HG03103 (cell line): ENCODE results near the gene RLN3.
"Not testable (repeated sequence)": the region's sequence is repeated elsewhere in the genome, so short reads cannot be mapped to it uniquely, and the experiment has no call there.

Experiments
- ATAC-seq: cut with Tn5 transposase; IDR thresholded peaks from one replicate; pipeline ENCODE4 v1.9.1; 2021; ENCODE audit warnings: low read depth; ENCODE audit not compliant: unreplicated experiment

Gene RLN3

DNA sequence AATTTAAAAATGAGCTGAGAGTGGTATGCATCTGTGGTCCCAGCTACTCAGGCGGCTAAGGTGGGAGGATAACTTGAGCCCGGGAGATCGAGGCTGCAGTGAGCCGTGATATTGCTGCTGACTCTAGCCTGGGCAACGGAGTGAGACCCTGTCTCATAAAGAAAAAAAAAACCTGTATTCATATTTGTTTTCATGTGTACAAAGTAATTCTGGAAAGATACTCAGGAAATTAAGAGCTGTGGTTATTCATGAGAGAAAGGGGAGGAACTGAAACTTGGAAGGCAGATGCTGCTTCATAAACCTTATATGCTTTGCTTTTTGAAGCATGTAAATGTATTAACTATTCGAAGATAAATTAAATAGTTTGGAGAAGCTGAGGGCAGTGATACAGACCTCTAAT, 8.8 kb upstream of the RLN3 start:
- ATAC-seq = no peak

DNA sequence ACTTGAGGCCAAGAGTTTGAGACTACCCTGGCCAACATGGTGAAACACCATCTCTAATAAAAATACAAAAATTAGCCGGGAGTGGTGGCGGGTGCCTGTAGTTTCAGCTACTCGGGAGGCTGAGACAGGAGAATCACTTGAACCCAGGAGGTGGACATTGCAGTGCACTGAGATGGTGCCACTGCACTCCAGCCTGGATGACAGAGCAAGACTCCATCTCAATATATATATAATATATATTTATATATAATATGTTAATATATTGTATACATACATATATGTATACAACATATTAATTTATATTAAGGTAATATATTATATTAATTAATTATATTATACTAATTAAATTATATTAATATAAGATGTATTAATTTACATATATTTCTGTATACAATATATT, 8.2 kb upstream of the RLN3 start:
- not testable (repeated sequence) for ATAC-seq

DNA sequence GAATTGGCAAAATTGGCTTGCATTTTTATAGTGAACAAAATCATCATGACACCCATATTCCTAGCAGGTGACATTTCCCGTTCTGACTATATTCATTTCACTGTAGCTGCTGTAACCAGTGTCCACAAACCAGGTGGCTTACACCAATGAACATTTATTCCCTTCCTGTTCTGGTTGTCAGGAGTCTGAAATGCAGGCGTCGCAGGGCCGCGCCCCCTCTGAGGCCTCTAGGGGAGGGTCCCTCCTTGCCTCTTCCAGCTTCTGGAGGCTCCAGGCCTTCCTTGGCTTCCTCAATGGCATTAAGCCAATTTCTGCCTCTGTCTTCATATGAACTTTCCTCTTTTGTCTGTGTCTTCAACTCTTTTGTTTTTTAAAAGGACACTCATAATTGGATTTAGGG, 6.5 kb upstream of the RLN3 start:
- no peak for ATAC-seq

DNA sequence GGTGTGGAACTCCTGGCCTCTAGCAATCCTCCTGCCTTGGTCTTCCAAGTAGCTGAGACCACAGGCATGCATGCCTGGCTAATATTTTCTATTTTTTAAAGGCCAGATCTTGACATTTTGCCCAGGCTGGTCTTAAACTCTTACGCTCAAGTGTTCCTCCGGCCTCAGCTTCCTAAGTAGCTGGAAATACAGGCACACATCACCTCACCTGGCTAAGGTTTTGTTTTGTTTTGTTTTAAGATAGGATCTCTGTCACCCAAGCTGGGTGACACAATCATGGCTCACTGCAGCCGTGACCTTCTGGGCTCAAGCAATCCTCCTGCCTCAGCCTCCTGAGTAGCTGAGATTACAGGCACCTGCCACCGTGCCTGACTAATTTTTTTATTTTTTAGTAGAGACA, 5.5 kb upstream of the RLN3 start:
- no peak for ATAC-seq

DNA sequence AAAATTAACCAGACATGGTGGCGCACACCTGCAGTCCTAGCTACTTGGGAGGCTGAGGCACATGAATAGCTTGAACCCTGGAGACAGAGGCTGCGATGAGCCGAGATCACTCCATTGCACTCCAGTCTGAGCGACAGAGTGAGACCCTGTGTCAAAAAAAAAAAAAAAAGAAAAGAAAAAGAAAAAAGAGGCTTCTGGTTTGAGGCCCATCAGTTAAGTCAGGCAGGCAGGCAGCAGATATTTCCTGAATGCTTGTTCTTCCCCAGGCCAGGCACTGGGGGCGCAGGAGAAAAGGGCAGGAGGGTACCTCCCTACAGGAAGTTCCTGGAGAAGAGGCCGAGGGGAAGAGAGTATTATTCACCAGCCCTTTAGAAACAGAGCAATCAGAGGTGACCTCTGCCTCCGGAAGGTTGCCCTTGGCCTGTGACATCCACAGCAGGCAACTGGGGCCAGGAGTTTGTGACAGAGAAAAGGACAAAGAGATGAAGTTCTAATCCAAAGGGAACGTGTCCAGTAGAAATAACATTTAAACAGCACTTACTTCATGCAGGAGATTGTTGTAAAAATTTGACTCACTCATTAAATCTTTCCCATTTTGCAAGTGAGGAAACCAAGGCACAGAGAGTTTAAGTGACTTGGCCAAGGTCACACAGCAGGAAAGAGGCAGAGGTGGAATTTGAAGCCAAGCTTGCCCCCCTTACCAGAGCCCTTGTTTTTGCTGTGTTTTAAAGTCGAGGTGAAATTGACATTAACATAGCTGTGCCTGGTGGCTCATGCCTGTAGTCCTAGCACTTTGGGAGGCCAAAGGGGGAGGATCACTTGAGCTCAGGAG, 4.3 kb upstream of the RLN3 start:
- no peak for ATAC-seq

DNA sequence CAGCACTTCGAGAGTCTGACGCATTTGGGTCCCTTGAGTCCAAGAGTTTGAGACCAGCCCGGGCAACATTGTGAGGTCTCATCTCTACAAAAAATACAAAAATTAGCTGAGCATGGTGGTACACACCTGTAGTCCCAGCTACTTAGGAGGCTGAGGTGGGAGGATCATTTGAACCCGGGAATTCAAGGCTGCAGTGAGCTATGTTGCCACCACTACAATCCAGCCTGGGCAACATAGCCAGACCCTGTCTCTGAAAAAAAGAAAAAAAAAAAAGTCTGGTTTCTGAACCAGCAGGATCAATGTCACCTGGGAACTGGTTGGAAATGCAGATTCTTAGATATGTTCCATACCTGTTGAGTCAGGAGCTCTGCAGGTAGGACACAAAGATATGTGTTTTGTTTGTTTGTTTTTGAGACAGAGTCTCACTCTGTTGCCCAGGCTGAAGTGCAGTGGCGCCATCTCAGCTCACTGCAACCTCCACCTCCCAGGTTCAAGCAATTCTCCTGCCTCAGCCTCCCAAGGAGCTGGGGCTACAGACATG, 1.2 kb upstream of the RLN3 start:
- ATAC-seq = not testable (repeated sequence)

DNA sequence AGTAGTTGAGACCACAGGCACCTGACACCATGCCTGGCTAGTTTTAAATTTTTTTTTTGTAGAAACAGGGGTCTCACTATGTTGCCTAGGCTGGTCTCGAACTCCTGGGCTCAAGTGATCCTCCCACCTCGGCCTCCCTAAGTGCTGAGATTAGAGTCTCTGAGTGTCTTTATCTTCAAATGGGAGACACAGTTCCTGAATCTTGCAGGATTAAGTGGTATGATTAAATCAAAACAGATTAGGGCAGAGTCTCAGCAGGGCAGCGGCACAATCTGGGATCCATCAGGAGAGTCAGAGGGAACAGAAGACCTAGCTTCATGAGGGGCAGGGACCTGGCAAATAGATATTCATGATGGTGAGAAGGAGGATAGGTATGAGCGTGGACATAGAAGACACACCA, 953 bp downstream of the RLN3 start:
- no peak for ATAC-seq

DNA sequence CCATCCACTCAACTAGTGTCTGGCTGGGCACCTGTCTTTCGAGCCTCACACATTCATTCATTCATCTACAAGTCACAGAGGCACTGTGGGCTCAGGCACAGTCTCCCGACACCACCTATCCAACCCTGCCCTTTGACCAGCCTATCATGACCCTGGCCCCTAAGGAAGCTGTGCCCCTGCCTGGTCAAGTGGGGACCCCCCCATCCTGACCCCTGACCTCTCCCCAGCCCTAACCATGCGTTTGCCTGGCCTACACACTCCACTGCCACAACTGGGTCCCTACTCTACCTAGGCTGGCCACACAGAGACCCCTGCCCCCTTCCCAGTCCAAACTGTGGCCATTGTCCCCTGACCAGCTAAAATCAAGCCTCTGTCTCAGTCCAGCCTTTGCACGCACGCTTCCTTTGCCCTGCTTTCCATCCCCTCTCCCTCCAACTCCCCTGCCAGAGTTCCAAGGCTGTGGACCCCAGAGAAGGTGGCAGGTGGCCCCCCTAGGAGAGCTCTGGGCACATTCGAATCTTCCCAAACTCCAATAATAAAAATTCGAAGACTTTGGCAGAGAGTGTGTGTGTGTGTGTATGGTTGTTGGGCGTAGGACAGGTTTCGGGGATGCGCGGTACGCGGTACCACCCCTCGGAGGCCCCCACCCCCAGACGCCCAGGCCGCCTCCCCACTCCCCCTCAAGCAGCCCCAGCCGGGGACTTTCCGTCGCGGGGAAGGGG, 3.2 kb downstream of the RLN3 start:
- no peak for ATAC-seq

DNA sequence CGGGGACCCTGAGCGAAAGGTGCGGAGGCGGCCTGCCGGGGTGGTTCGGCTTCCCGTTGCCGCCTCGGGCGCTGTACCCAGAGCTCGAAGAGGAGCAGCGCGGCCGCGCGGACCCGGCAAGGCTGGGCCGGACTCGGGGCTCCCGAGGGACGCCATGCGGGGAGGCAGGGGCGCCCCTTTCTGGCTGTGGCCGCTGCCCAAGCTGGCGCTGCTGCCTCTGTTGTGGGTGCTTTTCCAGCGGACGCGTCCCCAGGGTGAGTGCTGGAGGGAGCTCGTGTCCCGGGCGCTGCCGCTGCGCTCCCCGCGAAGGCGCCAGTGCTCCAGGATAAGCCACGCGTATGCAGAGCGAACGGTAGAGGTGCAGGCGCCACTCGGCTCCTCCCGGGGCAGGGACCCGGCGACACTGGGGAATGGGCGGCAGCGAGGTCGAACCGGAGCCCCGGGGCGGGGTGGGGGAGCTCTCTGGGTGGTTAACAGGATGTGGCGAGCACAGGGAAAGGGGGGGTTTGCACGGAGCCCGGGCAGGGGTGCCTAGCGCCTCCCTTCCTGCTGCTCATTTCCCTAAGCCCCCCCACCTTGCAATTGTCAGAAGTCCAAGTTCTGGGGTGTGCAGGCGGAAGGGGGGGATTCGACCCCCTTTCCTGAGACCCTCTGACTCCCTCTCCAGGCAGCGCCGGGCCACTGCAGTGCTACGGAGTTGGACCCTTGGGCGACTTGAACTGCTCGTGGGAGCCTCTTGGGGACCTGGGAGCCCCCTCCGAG, 4.0 kb downstream of the RLN3 start, which contains the start of gene IL27RA:
IL27RA (plus strand) TSS at position 44 of the 762 bp plus-strand sequence; CDS start at position 155, 111 bp downstream.
- ATAC-seq = no peak

DNA sequence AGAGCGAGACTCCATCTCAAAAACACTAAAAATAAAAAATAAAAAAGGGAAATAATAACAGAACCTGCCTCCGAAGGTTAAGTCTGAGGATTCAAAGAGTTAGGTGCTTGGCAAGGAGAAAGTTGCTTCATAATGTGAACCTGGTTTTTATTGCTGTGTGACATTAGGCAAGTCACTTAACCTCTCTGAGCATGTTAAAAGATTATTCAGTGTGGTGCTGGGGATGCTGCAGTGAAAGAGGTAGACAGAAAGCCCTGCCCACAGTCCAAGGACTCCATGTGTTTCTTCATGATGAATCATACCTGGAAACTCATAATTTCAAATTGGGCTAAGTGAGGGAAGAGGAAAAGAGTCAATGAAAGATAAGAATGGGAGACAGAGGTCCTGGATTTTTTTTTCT, 6.0 kb downstream of the RLN3 start:
- ATAC-seq = no peak

DNA sequence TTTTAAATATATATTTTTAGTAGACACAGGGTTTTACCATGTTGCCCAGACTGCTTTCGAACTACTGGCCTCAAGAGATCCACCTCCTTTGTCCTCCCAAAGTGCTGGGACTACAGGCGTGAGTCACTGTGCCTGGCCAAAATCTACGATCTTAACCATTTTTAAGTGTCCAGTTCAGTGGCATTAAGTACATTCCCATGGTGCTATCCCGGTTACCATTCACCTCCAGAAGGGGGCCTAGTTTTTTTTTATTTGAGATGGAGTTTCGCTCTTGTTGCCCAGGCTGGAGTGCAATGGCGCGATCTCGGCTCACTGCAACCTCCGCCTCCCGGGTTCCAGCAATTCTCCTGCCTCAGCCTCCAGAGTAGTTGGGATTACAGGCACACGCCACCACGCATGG, 7.2 kb downstream of the RLN3 start:
- ATAC-seq = not testable (repeated sequence)

DNA sequence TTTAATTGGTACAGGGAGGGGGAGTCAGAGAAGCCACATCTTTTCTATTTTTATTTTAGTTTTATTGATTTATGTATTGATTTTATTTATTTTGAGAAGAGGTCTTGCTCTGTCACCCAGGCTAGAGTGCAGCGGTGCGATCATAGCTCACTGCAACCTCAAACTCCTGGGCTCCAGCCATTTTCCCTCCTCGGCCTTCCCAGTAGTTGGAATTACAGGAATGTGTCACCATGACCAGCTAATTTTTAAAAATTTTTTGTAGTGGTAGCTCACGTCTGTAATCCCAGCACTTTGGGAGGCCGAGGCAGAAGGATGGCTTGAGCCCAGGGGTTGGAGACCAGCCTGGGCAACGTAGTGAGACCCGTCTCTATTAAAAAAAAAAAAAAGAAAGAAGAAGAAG, 7.8 kb downstream of the RLN3 start:
- ATAC-seq = no peak

DNA sequence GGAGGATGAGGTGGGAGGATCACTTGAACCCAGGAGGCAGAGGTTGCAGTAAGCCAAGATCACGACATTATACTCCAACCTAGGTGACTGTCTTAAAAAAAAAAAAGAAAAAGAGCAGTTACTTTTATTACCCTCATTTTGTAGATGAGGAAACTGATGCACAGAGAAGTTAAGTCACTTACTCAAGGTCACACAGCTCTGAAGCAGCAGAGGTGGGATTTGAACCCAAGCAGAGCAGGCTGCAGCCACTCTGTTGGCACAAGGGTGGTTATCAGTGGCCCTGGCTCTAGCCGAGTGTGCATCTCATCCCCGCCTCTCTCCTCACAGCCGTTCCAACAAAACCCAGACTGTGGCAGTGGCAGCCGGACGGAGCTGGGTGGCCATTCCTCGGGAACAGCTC, 11.2 kb downstream of the RLN3 start:
- no peak for ATAC-seq

DNA sequence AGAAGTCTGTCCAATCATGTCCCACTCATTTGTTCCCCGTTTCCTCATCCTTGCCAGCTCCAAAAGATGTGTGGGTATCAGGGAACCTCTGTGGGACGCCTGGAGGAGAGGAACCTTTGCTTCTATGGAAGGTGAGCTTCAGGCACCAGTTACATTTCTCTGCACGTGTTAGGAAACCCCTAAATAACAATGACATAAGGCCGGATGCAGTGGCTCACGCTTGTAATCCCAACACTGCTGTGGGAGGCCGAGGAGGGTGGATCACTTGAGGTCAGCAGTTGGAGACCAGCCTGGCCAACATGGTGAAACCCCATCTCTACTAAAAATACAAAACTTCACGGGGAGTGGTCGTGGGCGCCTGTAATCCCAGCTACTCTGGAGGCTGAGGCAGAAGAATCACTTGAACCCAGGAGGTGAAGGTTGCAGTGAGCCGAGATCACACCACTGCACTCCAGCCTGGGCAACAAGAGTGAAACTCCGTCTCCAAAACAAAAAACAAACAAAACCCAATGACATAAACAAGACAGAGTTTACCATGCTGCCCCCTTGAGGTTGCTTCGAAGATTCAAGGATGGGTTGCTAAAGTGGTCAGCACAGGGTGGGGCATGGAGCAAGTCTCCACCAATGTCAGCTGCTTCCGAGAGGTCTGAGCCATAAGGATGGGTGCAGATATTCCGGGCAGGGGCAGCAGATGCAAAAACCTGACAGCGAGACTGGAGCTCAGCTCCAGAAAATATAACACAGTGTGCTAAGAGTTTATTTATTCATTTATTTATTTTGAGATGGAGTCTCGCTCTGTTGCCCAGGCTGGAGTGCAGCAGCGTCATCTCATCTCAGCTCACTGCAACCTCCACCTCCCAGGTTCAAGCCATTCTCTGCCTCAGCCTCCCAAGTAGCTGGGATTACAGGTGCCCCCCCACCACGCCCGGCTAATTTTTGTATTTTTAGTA, 15.0 kb downstream of the RLN3 start:
- ATAC-seq = not testable (repeated sequence)

DNA sequence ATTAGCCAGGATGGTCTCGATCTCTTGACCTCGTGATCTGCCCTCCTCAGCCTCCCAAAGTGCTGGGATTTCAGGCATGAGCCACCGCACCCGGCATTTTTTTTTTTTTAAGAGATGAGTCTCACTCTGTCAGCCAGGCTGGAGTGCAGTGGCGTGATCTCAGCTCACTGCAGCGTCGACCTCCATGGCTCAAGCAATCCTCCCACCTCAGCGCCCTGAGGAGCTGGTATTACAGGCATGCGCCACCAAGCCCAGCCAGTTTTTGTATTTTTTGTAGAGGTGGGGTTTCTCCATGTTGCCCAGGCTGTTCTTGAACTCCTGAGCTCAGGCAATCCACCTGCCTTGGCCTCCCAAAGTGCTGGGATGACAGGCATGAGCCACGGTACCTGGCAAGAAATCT, 19.9 kb downstream of the RLN3 start:
- ATAC-seq = not testable (repeated sequence)

DNA sequence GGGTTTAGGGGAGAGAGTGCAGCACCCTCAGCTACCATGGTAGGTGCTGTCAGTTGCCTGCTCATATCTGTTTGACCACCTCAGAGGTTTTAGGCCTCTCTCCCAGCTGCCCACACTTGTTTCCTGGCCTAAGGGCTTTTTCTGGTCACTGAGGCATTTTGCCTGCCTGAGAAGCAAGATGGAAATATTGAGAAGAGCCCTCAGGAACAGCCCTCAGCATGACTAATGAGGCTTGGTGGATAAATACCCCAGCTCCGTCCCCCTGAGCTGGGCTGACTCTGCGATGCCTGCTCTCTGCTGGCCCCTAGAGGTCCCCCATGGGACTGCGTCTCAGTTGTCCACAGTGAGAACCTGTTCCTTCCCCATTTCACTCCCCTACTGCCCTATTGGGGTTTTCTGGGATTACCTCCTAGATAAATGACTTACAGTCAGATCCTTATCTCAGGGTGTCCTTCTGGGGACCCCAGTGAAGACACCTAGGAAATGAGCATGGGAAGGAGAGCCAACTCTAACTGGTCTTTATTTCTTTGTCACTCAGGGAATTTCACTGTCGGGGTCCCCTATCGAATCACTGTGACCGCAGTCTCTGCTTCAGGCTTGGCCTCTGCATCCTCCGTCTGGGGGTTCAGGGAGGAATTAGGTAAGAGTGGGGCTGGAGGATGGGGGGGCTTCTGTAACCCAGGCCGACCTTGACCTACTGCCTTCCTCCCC, 20.6 kb downstream of the RLN3 start:
- no peak for ATAC-seq

DNA sequence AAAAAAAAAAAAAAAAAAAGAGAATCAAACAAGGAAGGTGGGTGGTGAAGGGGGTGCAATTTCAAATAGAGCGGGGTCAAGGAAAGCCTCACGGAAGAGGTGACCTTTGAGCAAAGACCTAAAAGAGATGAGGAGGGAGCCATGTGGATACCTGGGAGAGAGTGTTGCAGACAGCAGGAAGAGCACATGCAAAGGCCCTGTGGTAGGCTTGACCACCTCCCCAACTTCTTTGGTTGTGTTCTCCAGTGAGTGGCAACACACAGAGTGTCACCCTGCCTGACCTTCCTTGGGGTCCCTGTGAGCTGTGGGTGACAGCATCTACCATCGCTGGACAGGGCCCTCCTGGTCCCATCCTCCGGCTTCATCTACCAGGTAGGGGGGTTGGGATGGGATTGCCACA, 22.6 kb downstream of the RLN3 start:
- no peak for ATAC-seq

DNA sequence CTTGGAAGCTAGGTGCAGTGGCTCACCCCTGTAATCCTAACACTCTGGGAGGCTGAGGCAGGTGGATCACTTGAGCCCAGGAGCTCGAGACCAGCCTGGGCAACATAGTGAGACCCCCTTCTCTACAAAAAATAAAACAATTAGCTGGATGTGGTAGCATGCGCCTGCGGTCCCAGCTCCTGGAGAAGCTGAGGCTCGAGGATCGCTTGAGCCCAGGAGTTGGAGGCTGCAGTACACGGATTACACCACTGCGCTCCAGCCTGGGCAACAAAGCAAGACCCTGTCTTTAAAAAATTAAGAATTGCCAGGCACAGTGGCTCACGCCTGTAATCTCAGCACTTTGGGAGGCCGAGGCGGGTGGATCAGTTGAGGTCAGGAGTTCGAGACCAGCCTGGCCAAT, 23.0 kb downstream of the RLN3 start:
- ATAC-seq = not testable (repeated sequence)

DNA sequence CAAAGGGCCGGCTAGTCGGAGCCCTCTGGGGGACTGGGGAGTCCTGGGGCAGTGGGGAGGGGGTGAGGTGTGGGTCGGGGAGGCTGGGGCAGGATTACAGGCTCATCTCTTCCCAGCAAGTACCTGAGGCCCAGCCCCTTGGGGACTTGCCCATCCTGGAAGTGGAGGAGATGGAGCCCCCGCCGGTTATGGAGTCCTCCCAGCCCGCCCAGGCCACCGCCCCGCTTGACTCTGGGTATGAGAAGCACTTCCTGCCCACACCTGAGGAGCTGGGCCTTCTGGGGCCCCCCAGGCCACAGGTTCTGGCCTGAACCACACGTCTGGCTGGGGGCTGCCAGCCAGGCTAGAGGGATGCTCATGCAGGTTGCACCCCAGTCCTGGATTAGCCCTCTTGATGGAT, 24.0 kb downstream of the RLN3 start:
- ATAC-seq = no peak
